ENCODE measurements around the gene TSPAN5.

TSPAN5 gene

GRCh38 chr4:98448908-98449307, 209.5 kb downstream of the TSPAN5 start:
- DNase-seq, result no peak

DNA sequence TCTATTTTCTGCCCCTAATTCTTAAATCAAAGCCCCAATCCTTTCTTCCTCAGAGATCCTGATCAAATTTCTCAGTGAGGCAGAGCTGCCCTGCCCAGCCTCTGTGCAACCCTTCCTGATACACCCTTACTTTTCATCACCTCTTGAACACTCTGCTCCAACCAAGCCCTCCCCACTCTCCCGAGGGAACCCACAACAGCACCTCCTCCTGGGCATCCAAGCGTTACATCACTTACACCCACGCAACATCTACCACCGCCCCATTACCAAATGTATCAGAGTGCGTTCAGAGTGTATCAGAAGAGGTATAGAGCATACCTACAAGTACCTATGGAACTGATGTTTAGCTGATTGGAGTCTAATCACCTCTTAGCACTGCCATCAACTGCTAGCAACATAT, 210.8 kb downstream of the TSPAN5 start:
- no peak for DNase-seq

- no peak for DNase-seq
Observed at GRCh38 chr4:98446499-98447375, 211.7 kb downstream of the TSPAN5 start.

DNA sequence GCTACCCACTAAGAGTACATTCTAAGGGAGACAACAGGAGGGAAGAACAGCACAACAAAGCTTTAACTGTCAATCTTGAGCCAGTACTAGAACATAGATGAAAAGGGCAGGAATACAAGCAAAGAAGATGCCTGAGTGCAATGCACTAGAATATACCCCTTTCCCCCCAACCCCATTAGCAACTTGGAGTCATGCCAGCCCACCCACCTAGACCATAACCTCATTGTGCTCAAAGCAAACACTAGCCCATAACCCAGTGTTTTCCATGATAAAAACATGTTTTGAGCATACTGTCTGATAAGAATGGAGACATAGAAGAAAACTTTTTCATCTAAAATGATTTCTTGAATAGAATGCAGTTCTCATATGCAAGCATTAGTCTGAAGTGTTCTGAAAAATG, 214.0 kb downstream of the TSPAN5 start:
- DNase-seq, result no peak

DNA sequence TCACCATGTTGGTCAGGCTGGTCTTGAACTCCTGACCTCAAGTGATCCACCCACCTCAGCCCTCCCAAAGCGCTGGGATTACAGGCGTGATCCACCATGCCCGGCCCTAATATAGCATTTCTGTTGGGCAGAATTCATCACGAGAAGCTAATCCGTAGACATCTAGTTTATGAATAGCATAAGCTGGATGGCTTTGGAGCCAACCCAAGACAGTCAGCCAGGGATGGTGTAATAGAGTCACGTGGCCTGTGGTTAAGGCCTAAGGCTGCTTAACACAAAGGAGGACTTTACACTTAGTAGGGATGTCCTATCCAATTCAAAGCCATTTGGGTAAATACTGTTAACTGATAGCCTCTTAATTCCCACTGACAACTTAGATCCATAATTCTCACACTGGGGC, 223.6 kb downstream of the TSPAN5 start:
- DNase-seq, result no peak

DNA sequence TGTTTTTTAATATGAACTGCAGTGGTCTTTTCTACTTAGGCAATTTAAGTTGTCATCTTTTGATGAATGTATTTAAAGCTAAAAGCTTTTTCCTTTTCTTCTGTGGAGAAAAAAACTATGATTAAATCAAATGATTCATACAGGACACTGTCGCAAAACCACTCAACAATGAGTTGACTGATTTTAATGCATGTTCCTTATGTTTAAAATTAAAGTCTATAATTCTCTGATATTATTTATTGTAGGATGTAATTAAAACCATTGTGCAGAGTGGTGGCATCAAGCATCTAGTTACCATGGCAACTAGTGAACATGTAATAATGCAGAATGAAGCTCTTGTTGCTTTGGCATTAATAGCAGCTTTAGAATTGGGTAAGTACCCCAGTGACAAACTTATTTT, 224.7 kb downstream of the TSPAN5 start:
- no peak for DNase-seq

DNA sequence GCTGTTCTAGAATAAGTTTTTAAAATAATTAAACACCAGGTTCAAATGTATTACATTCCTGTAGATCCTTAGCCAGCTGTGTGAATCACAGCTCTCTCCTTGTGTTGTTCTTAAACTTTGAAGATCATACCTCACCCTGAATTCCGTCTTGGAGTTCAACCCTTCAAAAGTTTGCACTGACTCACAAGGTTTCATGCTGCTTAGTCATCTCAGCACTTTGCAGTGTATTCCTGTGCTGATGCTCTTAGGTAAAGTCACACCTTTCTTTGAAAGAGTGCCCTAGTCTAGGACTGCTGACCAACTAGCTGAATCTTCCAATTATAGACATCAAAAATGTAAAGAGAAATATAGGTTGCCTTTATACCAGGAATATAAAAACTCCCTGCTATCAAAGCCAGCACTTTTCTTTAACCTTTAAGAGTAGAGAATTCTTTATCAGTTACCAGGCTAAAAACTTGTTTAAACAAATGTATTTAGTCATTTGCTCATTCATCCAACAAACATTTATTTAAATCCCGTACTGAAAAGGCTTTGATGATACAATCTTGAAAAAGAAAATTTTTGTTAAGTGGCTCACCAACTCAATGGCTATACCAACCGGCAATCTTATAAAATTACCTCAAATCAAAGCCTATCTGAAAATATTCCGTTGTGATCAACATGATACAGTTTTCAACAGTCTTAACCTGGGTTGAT, 227.6 kb downstream of the TSPAN5 start:
- no peak for DNase-seq

GRCh38 chr4:98423009-98423408, 235.4 kb downstream of the TSPAN5 start:
- no peak for DNase-seq

DNA sequence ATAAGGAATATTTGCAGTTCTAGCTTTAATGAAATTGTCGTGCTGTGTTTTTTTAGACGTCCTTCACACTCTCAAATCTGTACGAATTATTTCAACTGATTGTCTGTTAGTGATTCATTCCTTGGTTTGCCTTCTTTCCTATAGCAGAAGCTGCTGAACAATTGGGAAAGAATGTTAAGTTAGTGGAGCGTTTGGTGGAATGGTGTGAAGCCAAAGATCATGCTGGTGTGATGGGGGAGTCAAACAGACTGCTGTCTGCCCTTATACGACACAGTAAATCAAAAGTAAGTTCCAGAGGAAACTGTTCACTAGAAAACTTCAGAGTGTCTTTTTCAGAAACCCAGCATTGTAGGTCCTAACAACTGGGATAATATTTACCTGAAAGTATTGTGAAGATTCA, 237.3 kb downstream of the TSPAN5 start:
- no peak for DNase-seq
